ENCODE data around the gene KAZALD1.

GRCh38 chr10:101050208-101051069 is 11.3 kb upstream of the KAZALD1 start:
- TF ChIP-seq CTCF (conservative IDR thresholded peaks at IDR 0.05; ENCODE audit: low read depth, low read length) (peak; percentile 95), EZH2 (IDR thresholded peaks at IDR 0.05; ENCODE audit: borderline replicate concordance, low read depth, low read length, poor library complexity, severe bottlenecking) (no peak)

Measured in A673 (cell line).